Heart right ventricle (tissue), 16 donors: Measurements from ENCODE around the gene CORO1C. TPM values are rescaled to one million over a fixed set of nuclear protein-coding genes. Genes with fewer than 3 reads are reported as not detected.
"Not testable (repeated sequence)": the region's sequence is repeated elsewhere in the genome, so short reads cannot be mapped to it uniquely, and the experiment has no call there.

Experiments
- ATAC-seq, 8 donors: fragments of 200-7000 bp; cut with Tn5 transposase; one replicate each; pipeline ENCODE4 v1.9.1; 2020; ENCODE audit warnings: mild to moderate bottlenecking in 8 of 8, moderate library complexity in 8 of 8, moderate number of reproducible peaks in 1 of 8
- DNase-seq, 2 donors: peaks; one replicate each; pipeline ENCODE4 v3.0.0-alpha.2; 2020
- H3K27ac ChIP-seq, 10 donors: fragments of 200-600 bp; sonication (generic) in 2 of 10; one replicate each; pipeline versions ENCODE4 v1.5.0 to v1.8.0; 2020 to 2022; ENCODE audit warnings: mild to moderate bottlenecking in 3 of 10
- H3K27me3 ChIP-seq, 7 donors: fragments of 200-600 bp; one replicate each; pipeline ENCODE4 v1.8.0; 2021 to 2022; ENCODE audit warnings: mild to moderate bottlenecking in 2 of 7
- H3K36me3 ChIP-seq, 9 donors: fragments of 200-600 bp; sonication (generic) in 1 of 9; one replicate each; pipeline versions ENCODE4 v1.5.0 to v1.8.0; 2020 to 2022; ENCODE audit warnings: mild to moderate bottlenecking in 2 of 9
- H3K4me1 ChIP-seq, 9 donors: fragments of 200-600 bp; sonication (generic) in 1 of 9; one replicate each; pipeline versions ENCODE4 v1.5.0 to v1.8.0; 2020 to 2022; ENCODE audit warnings: mild to moderate bottlenecking in 4 of 9
- H3K4me3 ChIP-seq, 10 donors: fragments of 200-600 bp; sonication (generic) in 2 of 10; one replicate each; pipeline versions ENCODE4 v1.5.0 to v1.8.0; 2020 to 2022; ENCODE audit warnings: mild to moderate bottlenecking in 7 of 10, moderate library complexity in 2 of 10
- H3K9me3 ChIP-seq, 11 donors: fragments of 200-600 bp in 10 of 11; sonication (generic) in 2 of 11; one replicate each; pipeline versions ENCODE4 v1.5.0 to v1.8.0; 2013 to 2022; ENCODE audit warnings: mild to moderate bottlenecking in 2 of 11, control low read depth in 1 of 11, moderate library complexity in 1 of 11
- WGBS, 2 donors: extraction: QIAGEN DNeasy Blood & Tissue Kit; methylation state at CpG; one replicate each; pipeline ENCODE4 v1.1.7; 2013; ENCODE audit warnings: inconsistent platforms in 1 of 2; 5-methylcytosine and 5-hydroxymethylcytosine counted together
- intact Hi-C, 10 donors: fragments of 100-400 bp; cut with DNase I; formaldehyde crosslinking; loops; one replicate each; pipeline versions ENCODE4 v1.11.1 to v1.14.2; 2022
- polyA plus RNA-seq, 2 donors: library from polyadenylated mRNA; stranded (reverse); fragments of 200-250 nt; gene quantifications; one replicate each; pipeline ENCODE4 v1.2.3, GENCODE V29; 2013
- total RNA-seq, 10 donors: library from RNA; stranded (reverse); fragmentation: NEBNext Ultra II Directional in 3 of 10; extraction: Animal tissue kit (Norgen Biotek cat#: 25700) in 3 of 10; gene quantifications; one replicate each; pipeline versions ENCODE4 v1.2.1 to v1.2.4, GENCODE V29; 2021 to 2023
- TF ChIP-seq, protein P1 (sequence below), 9 donors: fragments of 200-600 bp; sonication (generic) in 2 of 9; IDR thresholded peaks; one replicate each; pipeline versions ENCODE4 v1.5.0 to v1.8.0; 2021 to 2022; ENCODE audit warnings: antibody characterized with exemption in 9 of 9, mild to moderate bottlenecking in 5 of 9, moderate library complexity in 1 of 9
- donor health status: Arrhythmogenic right ventricular cardiomyopathy.
- donor health status: ischemic (EF 13 %, LVEDD 7.1; RV severe dilation, severe dysfunction).
- donor health status: healthy with polysubstance abuse.
- donor health status: DM: no; HTN: yes; CAD: no.
- donor health status: DM: no; HTN: no; CAD: no.
- donor health status: ischemic (EF 25% LVEDD 6.9; RV normal size, moderate dysfunction).
- donor health status: ischemic (EF 25% LVEDD 5.7; RV mildly dilated, moderate dysfunction).
- donor health status: healthy.
- donor health status: DM: yes; HTN: yes; CAD: no.
- donor health status: Ischemic cardiomyopathy.
- donor health status: ischemic (EF 35%, LVEDD 5.7; RV mildly dilated, moderate dysfunction).
- donor health status: nonischemic (EF 11% LVEDD 7.7; RV severe dilation, severe dysfunction).
- donor health status: DM: yes; HTN: yes; CAD: no.
- donor health status: PGD.
- donor health status: ischemic (EF 29% LVEDD 5.4; RV normal size, mild dysfunction).
- donor health status: nonischemic (EF 23%, LVEDD 6.1; RV moderate dilation, normal function).

CORO1C gene
- total and polyA plus RNA-seq, 12 donors = 25.5 to 88.6 (median 58.2) TPM

DNA sequence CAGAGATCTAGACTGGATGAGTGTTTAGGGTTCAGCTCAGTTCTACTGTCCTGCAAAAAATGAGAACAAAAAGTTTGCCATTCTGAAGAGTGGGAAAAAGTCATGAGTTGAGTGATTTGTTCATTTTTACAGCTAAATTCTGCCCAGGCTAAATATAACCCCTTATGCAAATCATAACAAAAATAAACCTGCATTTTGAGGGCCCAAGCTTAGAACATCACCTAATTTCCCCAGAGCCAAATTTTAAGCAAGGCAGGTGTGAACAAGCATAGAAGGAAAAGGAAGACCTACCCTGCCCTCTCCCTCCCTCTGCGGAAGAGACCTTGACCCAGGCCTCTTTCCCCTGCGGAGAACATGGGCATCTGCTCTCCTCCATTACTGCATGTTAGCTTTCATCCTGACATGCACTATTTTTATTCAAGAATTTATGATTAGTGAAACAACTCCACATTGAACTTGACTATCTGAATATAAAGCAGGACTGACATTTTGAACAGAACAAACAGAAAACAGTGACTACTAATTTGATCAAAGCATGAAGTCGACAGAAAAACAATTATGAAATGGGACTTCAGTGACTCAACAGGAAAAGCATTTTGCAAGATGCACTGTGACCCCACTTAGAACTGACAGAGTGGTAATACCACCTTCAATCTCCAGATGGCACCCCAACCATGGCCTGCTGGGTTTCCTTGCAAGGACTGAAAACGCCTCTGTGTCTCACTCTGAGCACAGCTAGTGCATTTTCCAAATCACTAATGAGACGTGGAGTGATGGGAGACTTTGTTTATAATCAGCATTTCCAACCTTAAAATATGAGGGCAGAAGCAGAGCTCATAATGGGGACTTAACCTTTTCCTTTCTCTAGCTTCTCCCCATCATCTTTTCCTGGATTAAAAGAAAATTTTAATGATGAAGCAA lies 66.7 kb downstream of the CORO1C start:
- Histone ChIP-seq H3K36me3 (peaks cover 0 to 27% (median 3%) of the 10 kb centered on the region in 9 donors), H3K27ac (peak overlapping the region; percentile 36 to 86 (median 78)), H3K27me3 (no peaks in the 10 kb centered on the region), H3K4me3 (peak overlapping the region in 1 of 10 donors; percentile 14), H3K4me1 (peaks cover 7 to 71% (median 56%) of the 10 kb centered on the region in 9 donors), H3K9me3 (no peaks in the 10 kb centered on the region)
- DNase-seq (peak; percentile 53 to 89), ATAC-seq (peak; percentile 88 to 96 (median 92))
- TF ChIP-seq, protein P1, sequence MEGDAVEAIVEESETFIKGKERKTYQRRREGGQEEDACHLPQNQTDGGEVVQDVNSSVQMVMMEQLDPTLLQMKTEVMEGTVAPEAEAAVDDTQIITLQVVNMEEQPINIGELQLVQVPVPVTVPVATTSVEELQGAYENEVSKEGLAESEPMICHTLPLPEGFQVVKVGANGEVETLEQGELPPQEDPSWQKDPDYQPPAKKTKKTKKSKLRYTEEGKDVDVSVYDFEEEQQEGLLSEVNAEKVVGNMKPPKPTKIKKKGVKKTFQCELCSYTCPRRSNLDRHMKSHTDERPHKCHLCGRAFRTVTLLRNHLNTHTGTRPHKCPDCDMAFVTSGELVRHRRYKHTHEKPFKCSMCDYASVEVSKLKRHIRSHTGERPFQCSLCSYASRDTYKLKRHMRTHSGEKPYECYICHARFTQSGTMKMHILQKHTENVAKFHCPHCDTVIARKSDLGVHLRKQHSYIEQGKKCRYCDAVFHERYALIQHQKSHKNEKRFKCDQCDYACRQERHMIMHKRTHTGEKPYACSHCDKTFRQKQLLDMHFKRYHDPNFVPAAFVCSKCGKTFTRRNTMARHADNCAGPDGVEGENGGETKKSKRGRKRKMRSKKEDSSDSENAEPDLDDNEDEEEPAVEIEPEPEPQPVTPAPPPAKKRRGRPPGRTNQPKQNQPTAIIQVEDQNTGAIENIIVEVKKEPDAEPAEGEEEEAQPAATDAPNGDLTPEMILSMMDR (IDR thresholded peaks at IDR 0.05) = peak; percentile 79 to 99 (median 95)
- 2 to 3% methylated on average over 5 of the region's 5 CpGs for WGBS, 2 donors
- intact Hi-C loops = loop anchor here (1.0 to 10.0 kb wide), 18 partner anchors 66 to 430 kb away; partner anchors contain the start of genes ALKBH2 (in 4 of the 10), CORO1C (in 4 of the 10), SSH1 (in 3 of the 10) and UNG (in 3 of the 10)

DNA sequence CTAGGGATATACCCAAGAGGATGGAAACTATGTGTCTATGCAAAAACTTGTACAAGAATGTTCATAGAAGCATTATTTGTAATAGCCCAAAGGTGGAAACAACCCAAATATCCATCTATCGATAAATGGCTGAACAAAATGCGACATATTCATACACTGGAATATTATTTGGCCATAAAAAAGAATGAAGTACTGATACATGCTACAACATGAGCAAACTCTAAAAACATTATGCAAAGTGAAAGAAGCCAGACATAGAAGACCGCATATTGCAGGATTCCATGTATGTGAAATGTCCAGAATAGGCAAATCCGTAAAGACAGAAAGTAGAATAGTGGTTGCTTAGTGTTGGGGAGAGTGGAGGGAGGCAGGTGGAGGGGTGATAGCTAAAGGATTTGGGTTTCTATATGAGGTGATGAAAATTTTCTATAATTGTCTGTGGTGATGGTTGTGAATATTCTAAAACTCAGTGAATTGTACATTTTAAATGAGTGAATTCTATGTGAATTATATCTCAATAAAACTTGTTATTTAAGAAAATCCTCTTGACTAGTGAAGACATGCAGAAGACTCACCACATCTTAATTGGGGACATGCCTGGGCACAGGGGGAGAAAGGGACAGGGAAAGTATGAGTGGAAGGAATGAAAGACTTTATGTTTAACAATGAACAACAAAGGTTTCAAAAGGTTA lies 67.8 kb downstream of the CORO1C start:
- Histone ChIP-seq H3K4me1 (peaks cover 7 to 64% (median 47%) of the 10 kb centered on the region in 9 donors), H3K4me3 (no peak overlapping the region), H3K27ac (peak overlapping the region in 8 of 10 donors; percentile 62 to 86 (median 80)), H3K27me3 (no peaks in the 10 kb centered on the region), H3K9me3 (no peaks in the 10 kb centered on the region), H3K36me3 (peaks cover 0 to 37% (median 9%) of the 10 kb centered on the region in 9 donors)
- intact Hi-C loops = loop anchor here in 8 of 10 donors (1.0 to 10.0 kb wide), 10 partner anchors 67 to 431 kb away; partner anchors contain the start of genes ALKBH2 (in 3 of the 8), UNG (in 3 of the 8) and CORO1C (in 2 of the 8)
- 98 to 99% methylated on average over 4 of the region's 4 CpGs for WGBS, 2 donors
- ATAC-seq (no peak), DNase-seq (no peak)
- TF ChIP-seq, protein P1 (IDR thresholded peaks at IDR 0.05) = no peak

DNA sequence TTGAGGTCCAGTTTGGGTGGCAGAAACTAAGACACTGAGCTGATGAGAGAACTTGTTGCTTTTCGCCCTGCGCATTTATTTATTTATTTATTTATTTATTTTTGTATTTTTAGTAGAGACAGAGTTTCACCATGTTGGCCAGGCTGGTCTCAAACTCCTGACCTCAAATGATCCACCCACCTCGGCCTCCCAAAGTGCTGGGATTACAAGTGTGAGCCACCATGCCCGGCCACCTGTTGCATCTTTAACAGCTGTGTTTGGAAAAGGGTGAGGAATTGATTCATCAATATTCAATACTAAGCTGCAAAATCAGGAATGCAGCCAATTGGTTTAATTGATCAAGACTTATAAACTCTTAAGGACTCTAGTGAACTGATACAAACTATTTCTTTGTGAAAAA lies 73.2 kb downstream of the CORO1C start:
- WGBS, 2 donors = 96 to 97% methylated on average over 4 of the region's 4 CpGs
- H3K4me3 ChIP-seq, DNase-seq, ATAC-seq, H3K27me3 ChIP-seq, H3K9me3 ChIP-seq, intact Hi-C loops: not testable (repeated sequence)
- Histone ChIP-seq H3K4me1 (peaks cover 0 to 34% (median 11%) of the 10 kb centered on the region in 9 donors), H3K36me3 (peaks cover 0 to 84% (median 27%) of the 10 kb centered on the region in 9 donors), H3K27ac (peak overlapping the region in 3 of 10 donors; percentile 35 to 67 (median 41))

DNA sequence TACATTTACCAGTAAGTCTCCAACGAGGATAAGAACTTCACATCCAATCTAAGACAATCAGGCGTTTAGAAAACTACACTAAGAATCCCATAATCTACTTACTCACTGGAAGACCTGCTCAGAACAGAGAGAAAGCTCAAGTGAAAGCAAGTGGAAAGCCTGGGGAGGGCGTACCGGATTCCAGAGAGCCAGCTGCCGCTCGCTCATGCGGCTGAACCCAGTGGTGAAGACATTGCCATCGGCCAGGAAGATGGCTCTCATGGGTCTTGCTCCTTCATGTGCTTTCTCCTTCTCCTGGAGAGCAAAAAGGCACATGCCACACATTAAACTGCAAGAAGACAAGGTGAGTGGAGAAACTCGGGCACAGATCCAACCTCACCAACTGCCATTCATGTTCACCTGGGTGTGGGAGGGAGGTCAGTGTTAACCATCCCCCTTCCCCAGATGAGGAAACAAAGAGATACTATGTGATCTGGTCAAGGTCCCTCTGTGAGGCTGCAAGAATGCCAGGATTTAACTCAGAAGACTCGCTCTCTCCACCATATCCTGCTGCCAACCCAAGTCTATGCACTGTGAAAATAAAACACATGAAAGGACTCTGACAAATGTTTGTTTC lies 74.1 kb downstream of the CORO1C start:
- intact Hi-C loops = no loop called here
- peaks cover 0 to 91% (median 27%) of the 10 kb centered on the region in 9 donors for H3K36me3 ChIP-seq
- H3K4me1 ChIP-seq = peaks cover 0 to 43% (median 18%) of the 10 kb centered on the region in 9 donors
- H3K9me3 ChIP-seq = no peaks in the 10 kb centered on the region
- TF ChIP-seq, protein P1 (IDR thresholded peaks at IDR 0.05) = no peak
- DNase-seq (no peak), ATAC-seq (no peak)
- H3K27me3 ChIP-seq = no peaks in the 10 kb centered on the region
- peak overlapping the region in 4 of 10 donors; percentile 1 to 36 (median 17) for H3K27ac ChIP-seq
- WGBS, 2 donors = 94 to 95% methylated on average over 10 of the region's 10 CpGs
- H3K4me3 ChIP-seq = no peak overlapping the region

DNA sequence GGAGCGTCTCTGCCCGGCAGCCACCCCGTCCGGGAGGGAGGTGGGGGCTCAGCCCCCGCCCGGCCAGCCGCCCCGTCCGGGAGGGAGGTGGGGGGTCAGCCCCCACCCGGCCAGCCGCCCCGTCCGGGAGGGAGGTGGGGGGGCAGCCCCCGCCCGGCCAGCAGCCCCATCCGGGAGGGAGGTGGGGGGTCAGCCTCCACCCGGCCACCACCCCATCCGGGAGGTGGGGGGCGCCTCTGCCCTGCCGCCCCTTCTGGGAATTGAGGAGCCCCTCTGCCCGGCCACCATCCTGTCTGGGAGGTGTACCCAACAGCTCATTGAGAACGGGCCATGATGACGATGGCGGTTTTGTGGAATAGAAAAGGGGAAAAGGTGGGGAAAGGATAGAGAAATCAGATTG lies 75.1 kb downstream of the CORO1C start:
- H3K9me3 ChIP-seq, H3K4me3 ChIP-seq, ATAC-seq, intact Hi-C loops, H3K27me3 ChIP-seq, DNase-seq: not testable (repeated sequence)
- H3K4me1 ChIP-seq = peaks cover 0 to 47% (median 24%) of the 10 kb centered on the region in 9 donors
- H3K27ac ChIP-seq = peak overlapping the region in 4 of 10 donors; percentile 28 to 50 (median 37)
- H3K36me3 ChIP-seq = peaks cover 0 to 91% (median 24%) of the 10 kb centered on the region in 9 donors
- WGBS, 2 donors = 92 to 93% methylated on average over 19 to 22 of the region's 24 CpGs

DNA sequence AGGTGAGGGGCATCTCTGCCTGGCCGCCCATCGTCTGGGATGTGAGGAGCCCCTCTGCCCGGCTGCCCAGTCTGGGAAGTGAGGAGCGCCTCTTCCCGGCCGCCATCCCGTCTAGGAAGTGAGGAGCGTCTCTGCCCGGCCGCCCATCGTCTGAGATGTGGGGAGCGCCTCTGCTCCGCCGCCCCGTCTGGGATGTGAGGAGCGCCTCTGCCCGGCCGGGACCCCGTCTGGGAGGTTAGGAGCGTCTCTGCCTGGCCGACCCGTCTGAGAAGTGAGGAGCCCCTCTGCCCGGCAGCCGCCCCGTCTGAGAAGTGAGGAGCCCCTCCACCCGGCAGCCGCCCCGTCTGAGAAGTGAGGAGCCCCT lies 75.5 kb downstream of the CORO1C start:
- H3K27me3 ChIP-seq, DNase-seq, H3K9me3 ChIP-seq, ATAC-seq, intact Hi-C loops, H3K4me3 ChIP-seq: not testable (repeated sequence)
- Histone ChIP-seq H3K4me1 (peaks cover 0 to 47% (median 24%) of the 10 kb centered on the region in 9 donors), H3K27ac (peak overlapping the region in 1 of 10 donors; percentile 75), H3K36me3 (peaks cover 0 to 91% (median 24%) of the 10 kb centered on the region in 9 donors)
- 91 to 97% methylated on average over 14 to 18 of the region's 28 CpGs for WGBS, 2 donors
